Loucy (cell line): ENCODE results near the gene ZNF362.

Experiments used
- CTCF ChIP-seq: fragments of 200-600 bp; sonication (generic); conservative IDR thresholded peaks from 2 replicates; pipeline ENCODE4 v1.5.1; 2014; ENCODE audit warnings: mild to moderate bottlenecking, antibody characterized with exemption, low read length
- EZH2phosphoT487 ChIP-seq: fragments of 200-600 bp; IDR thresholded peaks from 2 replicates; pipeline ENCODE4 v1.6.1; 2018; ENCODE audit warnings: antibody characterized with exemption, mild to moderate bottlenecking, moderate library complexity, borderline replicate concordance

GRCh38 chr1:33296082-33296458 is 39.8 kb downstream of the ZNF362 start:
- TF ChIP-seq EZH2phosphoT487, result no peak
- no peak for TF ChIP-seq CTCF
